BLaER1 treated with 17β-estradiol and CSF1 and Interleukin-3, amounts not matched to agents 10 nM and 100 nM (cell line): ENCODE results near the gene RNF224.

Experiments used
- H3K27ac ChIP-seq, 11 experiments: shearing (Covaris generic); formaldehyde crosslinking; 2 replicates each; pipeline ENCODE4 v1.8.1; 2022
- H3K27me3 ChIP-seq, 11 experiments: shearing (Covaris generic); formaldehyde crosslinking; 2 replicates each; pipeline ENCODE4 v1.8.1; 2022
- H3K36me3 ChIP-seq, 11 experiments: shearing (Covaris generic); formaldehyde crosslinking; 2 replicates each; pipeline ENCODE4 v1.8.1; 2022
- H3K4me1 ChIP-seq, 10 experiments: shearing (Covaris generic); formaldehyde crosslinking; 2 replicates each; pipeline ENCODE4 v1.8.1; 2022
- H3K4me2 ChIP-seq, 11 experiments: shearing (Covaris generic); formaldehyde crosslinking; 2 replicates each; pipeline ENCODE4 v1.8.1; 2022
- H3K4me3 ChIP-seq, 10 experiments: shearing (Covaris generic); formaldehyde crosslinking; 2 replicates each; pipeline ENCODE4 v1.8.1; 2022
- H3K9ac ChIP-seq, 11 experiments: shearing (Covaris generic); formaldehyde crosslinking; 2 replicates each; pipeline ENCODE4 v1.8.1; 2022
- H3K9me3 ChIP-seq, 11 experiments: shearing (Covaris generic); formaldehyde crosslinking; replicated peaks in 1 of 11; 2 replicates each; pipeline ENCODE4 v1.8.1; 2022
- H4K20me1 ChIP-seq, 11 experiments: shearing (Covaris generic); formaldehyde crosslinking; 2 replicates each; pipeline ENCODE4 v1.8.1; 2022
- Cebpa-rat ChIP-seq, 11 experiments: shearing (Covaris generic); IDR thresholded peaks; 2 replicates each; pipeline ENCODE4 v1.8.1; 2022

The RNF224 gene

GRCh38 chr9:137273611-137274320 lies 46.5 kb downstream of the RNF224 start:
- Histone ChIP-seq H3K9ac (peak overlapping the region in 10 of 11 experiments; percentile 19 to 80 (median 58); a peak in 16 of 22 replicates), H3K27ac (peak overlapping the region in 9 of 11 experiments; percentile 49 to 95 (median 90); a peak in 18 of 22 replicates), H4K20me1 (peaks cover 11 to 60% (median 37%) of the 10 kb centered on the region in 11 experiments; a peak in 21 of 22 replicates), H3K27me3 (no peaks in the 10 kb centered on the region), H3K4me2 (peak overlapping the region; percentile 84 to 100 (median 98)), H3K36me3 (peaks cover 20 to 51% (median 40%) of the 10 kb centered on the region in 11 experiments), H3K4me3 (peak overlapping the region in 2 of 10 experiments; percentile 19 to 47; a peak in 2 of 20 replicates), H3K4me1 (peaks cover 77 to 100% (median 99%) of the 10 kb centered on the region in 10 experiments), H3K9me3 (no peaks in the 10 kb centered on the region)
- TF ChIP-seq Cebpa-rat (IDR thresholded peaks at IDR 0.05), result no peak

GRCh38 chr9:137275203-137275587 lies 47.9 kb downstream of the RNF224 start:
- Histone ChIP-seq H3K27me3 (no peaks in the 10 kb centered on the region), H3K4me2 (peak overlapping the region; percentile 84 to 100 (median 98)), H3K4me3 (peak overlapping the region in 4 of 10 experiments; percentile 31 to 81 (median 46); a peak in 4 of 20 replicates), H4K20me1 (peaks cover 9 to 61% (median 31%) of the 10 kb centered on the region in 11 experiments; a peak in 21 of 22 replicates), H3K9me3 (no peaks in the 10 kb centered on the region), H3K9ac (peak overlapping the region; percentile 74 to 93 (median 82); a peak in 19 of 22 replicates), H3K4me1 (peaks cover 78 to 100% (median 99%) of the 10 kb centered on the region in 10 experiments), H3K27ac (peak overlapping the region in 10 of 11 experiments; percentile 84 to 95 (median 89); a peak in 18 of 22 replicates), H3K36me3 (peaks cover 15 to 49% (median 34%) of the 10 kb centered on the region in 11 experiments)
- no peak; a peak in 2 of 22 replicates for TF ChIP-seq Cebpa-rat (IDR thresholded peaks at IDR 0.05)

- peak overlapping the region in 9 of 10 experiments; percentile 41 to 92 (median 60); a peak in 15 of 20 replicates for H3K4me3 ChIP-seq
- H3K4me1 ChIP-seq, result peaks cover 79 to 100% (median 99%) of the 10 kb centered on the region in 10 experiments
- peaks cover 15 to 45% (median 36%) of the 10 kb centered on the region in 11 experiments for H3K36me3 ChIP-seq
- peak overlapping the region; percentile 74 to 93 (median 82); a peak in 21 of 22 replicates for H3K9ac ChIP-seq
- peaks cover 9 to 62% (median 27%) of the 10 kb centered on the region in 11 experiments; a peak in 21 of 22 replicates for H4K20me1 ChIP-seq
- H3K27me3 ChIP-seq, result no peaks in the 10 kb centered on the region
- H3K9me3 ChIP-seq, result no peaks in the 10 kb centered on the region
- H3K27ac ChIP-seq, result peak overlapping the region; percentile 76 to 95 (median 88); a peak in 21 of 22 replicates
- H3K4me2 ChIP-seq, result peak overlapping the region; percentile 84 to 100 (median 98)
- TF ChIP-seq Cebpa-rat (IDR thresholded peaks at IDR 0.05), result no peak
Measured at GRCh38 chr9:137275588-137276472, 48.5 kb downstream of the RNF224 start.

- Histone ChIP-seq H3K4me3 (peak overlapping the region; percentile 41 to 92 (median 64)), H3K4me1 (peaks cover 79 to 100% (median 98%) of the 10 kb centered on the region in 10 experiments), H3K9me3 (no peaks in the 10 kb centered on the region), H4K20me1 (peaks cover 7 to 63% (median 26%) of the 10 kb centered on the region in 11 experiments; a peak in 20 of 22 replicates), H3K27ac (peak overlapping the region; percentile 76 to 95 (median 88)), H3K36me3 (peaks cover 15 to 53% (median 32%) of the 10 kb centered on the region in 11 experiments), H3K9ac (peak overlapping the region; percentile 74 to 93 (median 82)), H3K27me3 (no peaks in the 10 kb centered on the region), H3K4me2 (peak overlapping the region; percentile 84 to 100 (median 98))
- no peak for TF ChIP-seq Cebpa-rat (IDR thresholded peaks at IDR 0.05)
Measured at GRCh38 chr9:137276473-137277328, 49.4 kb downstream of the RNF224 start.

- Histone ChIP-seq H3K4me1 (peaks cover 79 to 100% (median 98%) of the 10 kb centered on the region in 10 experiments), H3K27me3 (no peaks in the 10 kb centered on the region), H3K4me3 (peak within 1 kb of the TSS; percentile 41 to 92 (median 64)), H3K36me3 (peaks cover 10 to 53% (median 26%) of the 10 kb centered on the region in 11 experiments), H3K9me3 (no peaks in the 10 kb centered on the region), H3K4me2 (peak within 1 kb of the TSS; percentile 84 to 100 (median 98)), H3K27ac (peak within 1 kb of the TSS; percentile 76 to 95 (median 88)), H4K20me1 (peaks cover 1 to 63% (median 21%) of the 10 kb centered on the region in 11 experiments; a peak in 18 of 22 replicates), H3K9ac (peak within 1 kb of the TSS; percentile 74 to 93 (median 82))
- TF ChIP-seq Cebpa-rat (IDR thresholded peaks at IDR 0.05), result no peak
Measured at GRCh38 chr9:137277329-137278041, 50.2 kb downstream of the RNF224 start, which contains the start of gene TOR4A. Gene TOR4A, plus strand, starts transcription at chr9:137277726. Its CDS starts 964 bp downstream, at chr9:137278690.

- peaks cover 0 to 65% (median 18%) of the 10 kb centered on the region in 11 experiments; a peak in 14 of 22 replicates for H4K20me1 ChIP-seq
- H3K36me3 ChIP-seq, result peaks cover 3 to 50% (median 19%) of the 10 kb centered on the region in 11 experiments; a peak in 18 of 22 replicates
- H3K9me3 ChIP-seq, result no peaks in the 10 kb centered on the region
- H3K4me1 ChIP-seq, result peaks cover 86 to 100% (median 98%) of the 10 kb centered on the region in 10 experiments
- peak overlapping the region; percentile 76 to 95 (median 88) for H3K27ac ChIP-seq
- H3K9ac ChIP-seq, result peak overlapping the region; percentile 74 to 93 (median 82)
- H3K4me3 ChIP-seq, result peak overlapping the region; percentile 41 to 92 (median 64)
- H3K4me2 ChIP-seq, result peak overlapping the region; percentile 84 to 100 (median 98)
- TF ChIP-seq Cebpa-rat (IDR thresholded peaks at IDR 0.05), result no peak
- H3K27me3 ChIP-seq, result no peaks in the 10 kb centered on the region
Measured at GRCh38 chr9:137278061-137278701, 50.9 kb downstream of the RNF224 start.
